Sigmoid colon (tissue), 4 donors: ENCODE measurements around the gene KANTR.

Experiments
- POLR2A ChIP-seq, 2 donors: fragments of 450-650 bp; IDR thresholded peaks; one replicate each; pipeline ENCODE4 v1.6.1; 2016; ENCODE audit warnings: antibody characterized with exemption in 2 of 2, mild to moderate bottlenecking in 2 of 2, moderate library complexity in 2 of 2
- POLR2AphosphoS5 ChIP-seq, 4 donors: sonication (generic); formaldehyde crosslinking; IDR thresholded peaks; one replicate each; pipeline ENCODE4 v1.6.1; 2017; ENCODE audit warnings: antibody characterized with exemption in 4 of 4
- TF ChIP-seq, protein P1 (sequence below), 4 experiments: fragments of 450-650 bp in 3 of 4; fragments of 200-600 bp in 1 of 4; IDR thresholded peaks; one replicate each; pipeline ENCODE4 v1.5.1; 2016 to 2019; ENCODE audit warnings: antibody characterized with exemption in 4 of 4, mild to moderate bottlenecking in 3 of 4, moderate library complexity in 2 of 4

DNA sequence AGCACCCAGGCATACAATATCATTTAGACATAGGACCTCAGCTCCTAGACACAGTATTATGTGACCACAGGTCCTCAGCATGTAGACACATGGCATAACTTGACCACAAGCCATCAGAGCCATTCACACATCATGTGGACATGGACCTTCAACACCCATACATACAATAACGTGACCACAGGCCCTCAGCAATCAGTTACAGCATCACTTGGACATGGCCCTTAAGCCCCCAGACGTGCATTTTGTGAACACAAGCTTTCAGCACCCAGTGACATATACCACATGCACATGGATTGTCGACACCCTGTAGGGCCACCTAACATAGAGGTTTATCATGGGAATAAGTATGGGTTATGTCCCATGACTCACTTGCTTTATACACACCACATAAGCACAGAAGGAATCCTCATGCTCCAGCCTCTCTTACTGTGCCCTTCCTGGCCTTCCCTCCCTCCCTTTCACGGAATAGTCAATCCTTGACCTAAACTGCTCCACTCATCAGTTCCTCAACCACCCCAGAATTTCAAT, 9.8 kb upstream of the KANTR start:
- TF ChIP-seq, protein P1, sequence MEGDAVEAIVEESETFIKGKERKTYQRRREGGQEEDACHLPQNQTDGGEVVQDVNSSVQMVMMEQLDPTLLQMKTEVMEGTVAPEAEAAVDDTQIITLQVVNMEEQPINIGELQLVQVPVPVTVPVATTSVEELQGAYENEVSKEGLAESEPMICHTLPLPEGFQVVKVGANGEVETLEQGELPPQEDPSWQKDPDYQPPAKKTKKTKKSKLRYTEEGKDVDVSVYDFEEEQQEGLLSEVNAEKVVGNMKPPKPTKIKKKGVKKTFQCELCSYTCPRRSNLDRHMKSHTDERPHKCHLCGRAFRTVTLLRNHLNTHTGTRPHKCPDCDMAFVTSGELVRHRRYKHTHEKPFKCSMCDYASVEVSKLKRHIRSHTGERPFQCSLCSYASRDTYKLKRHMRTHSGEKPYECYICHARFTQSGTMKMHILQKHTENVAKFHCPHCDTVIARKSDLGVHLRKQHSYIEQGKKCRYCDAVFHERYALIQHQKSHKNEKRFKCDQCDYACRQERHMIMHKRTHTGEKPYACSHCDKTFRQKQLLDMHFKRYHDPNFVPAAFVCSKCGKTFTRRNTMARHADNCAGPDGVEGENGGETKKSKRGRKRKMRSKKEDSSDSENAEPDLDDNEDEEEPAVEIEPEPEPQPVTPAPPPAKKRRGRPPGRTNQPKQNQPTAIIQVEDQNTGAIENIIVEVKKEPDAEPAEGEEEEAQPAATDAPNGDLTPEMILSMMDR (IDR thresholded peaks at IDR 0.05) = no peak
- TF ChIP-seq POLR2A (IDR thresholded peaks at IDR 0.05) (no peak), POLR2AphosphoS5 (IDR thresholded peaks at IDR 0.05) (peak in 3 of 4 donors; percentile 2 to 47 (median 21))
